ENCODE data around the gene SWAP70. TPM values are rescaled to one million over a fixed set of nuclear protein-coding genes. Genes with fewer than 3 reads are reported as not detected.

Gene SWAP70
- total RNA-seq, 2 donors from 2014 or later = 28.8 to 30.7 TPM

DNA sequence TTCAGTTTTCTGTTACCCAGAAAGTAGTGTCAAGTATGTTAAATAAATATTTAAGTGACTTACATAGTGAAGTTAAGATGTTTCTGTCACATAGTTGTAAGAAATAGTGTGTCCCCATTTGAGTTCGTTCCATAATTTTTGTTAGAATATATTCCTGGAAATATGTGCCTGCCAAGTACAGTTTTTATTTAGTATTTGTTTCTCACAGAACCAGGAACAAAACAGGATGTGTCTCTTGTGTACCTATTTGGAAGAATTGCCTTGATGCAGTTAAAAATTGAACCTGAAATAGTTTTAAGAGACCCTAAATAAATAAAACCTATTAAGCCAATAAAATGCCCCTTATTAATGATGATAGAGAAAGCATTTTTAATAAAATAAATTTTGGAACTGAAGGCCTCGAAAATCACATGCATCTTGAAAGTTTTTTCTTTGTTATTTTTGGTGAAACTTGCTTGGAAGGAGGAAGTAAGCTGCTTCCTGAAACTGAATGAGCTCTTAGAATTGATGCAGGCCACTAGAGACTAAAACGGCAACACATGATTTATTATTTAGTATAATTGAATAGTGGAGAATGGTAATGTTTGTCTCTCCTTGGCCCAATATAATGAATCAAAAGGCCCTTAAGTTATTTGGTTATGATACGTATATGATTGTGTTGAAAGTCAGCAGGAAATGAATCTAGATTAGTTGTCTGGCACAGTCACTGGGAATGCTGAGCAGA, 55.9 kb downstream of the SWAP70 start:
- Mint-ChIP-seq H3K36me3 (ENCODE audit: low read depth) (peaks cover 31% of the 10 kb centered on the region), H3K4me3 (no peak overlapping the region), H3K27me3 (ENCODE audit: insufficient read depth) (no peaks in the 10 kb centered on the region), H3K9me3 (peaks cover 7% of the 10 kb centered on the region), H3K4me1 (no peaks in the 10 kb centered on the region), H3K27ac (no peak overlapping the region)
- H3K9ac ChIP-seq (ENCODE audit: extremely low read depth, low read length, poor library complexity, severe bottlenecking) = no peak overlapping the region
- DNase-seq = no peak
- TF ChIP-seq, protein P1, sequence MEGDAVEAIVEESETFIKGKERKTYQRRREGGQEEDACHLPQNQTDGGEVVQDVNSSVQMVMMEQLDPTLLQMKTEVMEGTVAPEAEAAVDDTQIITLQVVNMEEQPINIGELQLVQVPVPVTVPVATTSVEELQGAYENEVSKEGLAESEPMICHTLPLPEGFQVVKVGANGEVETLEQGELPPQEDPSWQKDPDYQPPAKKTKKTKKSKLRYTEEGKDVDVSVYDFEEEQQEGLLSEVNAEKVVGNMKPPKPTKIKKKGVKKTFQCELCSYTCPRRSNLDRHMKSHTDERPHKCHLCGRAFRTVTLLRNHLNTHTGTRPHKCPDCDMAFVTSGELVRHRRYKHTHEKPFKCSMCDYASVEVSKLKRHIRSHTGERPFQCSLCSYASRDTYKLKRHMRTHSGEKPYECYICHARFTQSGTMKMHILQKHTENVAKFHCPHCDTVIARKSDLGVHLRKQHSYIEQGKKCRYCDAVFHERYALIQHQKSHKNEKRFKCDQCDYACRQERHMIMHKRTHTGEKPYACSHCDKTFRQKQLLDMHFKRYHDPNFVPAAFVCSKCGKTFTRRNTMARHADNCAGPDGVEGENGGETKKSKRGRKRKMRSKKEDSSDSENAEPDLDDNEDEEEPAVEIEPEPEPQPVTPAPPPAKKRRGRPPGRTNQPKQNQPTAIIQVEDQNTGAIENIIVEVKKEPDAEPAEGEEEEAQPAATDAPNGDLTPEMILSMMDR (conservative IDR thresholded peaks at IDR 0.05) = no peak
- no peak overlapping the region for H3K27ac ChIP-seq (ENCODE audit: low read depth, low read length)
- no peak overlapping the region for H3K4me3 ChIP-seq (ENCODE audit: low read length)
- WGBS, 2 experiments (ENCODE audit: insufficient coverage in 1 of 2, insufficient read length in 1 of 2) = 91 to 94% methylated on average over 4 of the region's 4 CpGs
- no peaks in the 10 kb centered on the region for H3K27me3 ChIP-seq (ENCODE audit: control insufficient read depth, insufficient read depth, low read length, poor library complexity, severe bottlenecking)
- no peaks in the 10 kb centered on the region for H3K4me1 ChIP-seq (ENCODE audit: control insufficient read depth, insufficient read depth, low read length)
- peaks cover 5% of the 10 kb centered on the region for H3K9me3 ChIP-seq (ENCODE audit: control insufficient read depth, low read length)
- H3K36me3 ChIP-seq (ENCODE audit: control insufficient read depth, insufficient read depth, low read length) = peaks cover 37% of the 10 kb centered on the region

DNA sequence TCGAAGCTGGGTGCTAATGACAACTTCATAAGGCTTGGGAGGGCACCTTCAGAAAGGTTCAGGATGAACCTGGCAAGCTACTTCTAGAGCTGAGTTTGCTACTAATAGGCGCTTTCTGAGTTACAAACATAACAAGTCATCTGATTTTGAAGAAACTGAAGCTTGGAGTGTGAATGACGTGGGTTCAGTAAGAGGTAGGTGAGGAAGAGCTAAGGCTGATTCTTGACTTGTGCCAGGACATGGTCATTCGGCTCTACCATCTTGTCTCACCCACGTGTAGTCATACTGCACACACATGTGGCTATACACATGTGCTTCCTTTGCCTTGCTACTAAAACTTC, 56.4 kb downstream of the SWAP70 start:
- WGBS, 2 experiments (ENCODE audit: insufficient coverage in 1 of 2, insufficient read length in 1 of 2) = 97 to 100% methylated on average over 2 to 5 of the region's 5 CpGs
- Mint-ChIP-seq H3K36me3 (ENCODE audit: low read depth) (peaks cover 28% of the 10 kb centered on the region), H3K4me1 (no peaks in the 10 kb centered on the region), H3K27me3 (ENCODE audit: insufficient read depth) (no peaks in the 10 kb centered on the region), H3K4me3 (no peak overlapping the region), H3K9me3 (peaks cover 5% of the 10 kb centered on the region), H3K27ac (no peak overlapping the region)
- TF ChIP-seq, protein P1 (conservative IDR thresholded peaks at IDR 0.05) = no peak
- H3K27ac ChIP-seq (ENCODE audit: low read depth, low read length) = no peak overlapping the region
- no peaks in the 10 kb centered on the region for H3K4me1 ChIP-seq (ENCODE audit: control insufficient read depth, insufficient read depth, low read length)
- H3K27me3 ChIP-seq (ENCODE audit: control insufficient read depth, insufficient read depth, low read length, poor library complexity, severe bottlenecking) = no peaks in the 10 kb centered on the region
- H3K9me3 ChIP-seq (ENCODE audit: control insufficient read depth, low read length) = no peaks in the 10 kb centered on the region
- no peak overlapping the region for H3K4me3 ChIP-seq (ENCODE audit: low read length)
- peaks cover 34% of the 10 kb centered on the region for H3K36me3 ChIP-seq (ENCODE audit: control insufficient read depth, insufficient read depth, low read length)
- no peak for DNase-seq
- H3K9ac ChIP-seq (ENCODE audit: extremely low read depth, low read length, poor library complexity, severe bottlenecking) = no peak overlapping the region

DNA sequence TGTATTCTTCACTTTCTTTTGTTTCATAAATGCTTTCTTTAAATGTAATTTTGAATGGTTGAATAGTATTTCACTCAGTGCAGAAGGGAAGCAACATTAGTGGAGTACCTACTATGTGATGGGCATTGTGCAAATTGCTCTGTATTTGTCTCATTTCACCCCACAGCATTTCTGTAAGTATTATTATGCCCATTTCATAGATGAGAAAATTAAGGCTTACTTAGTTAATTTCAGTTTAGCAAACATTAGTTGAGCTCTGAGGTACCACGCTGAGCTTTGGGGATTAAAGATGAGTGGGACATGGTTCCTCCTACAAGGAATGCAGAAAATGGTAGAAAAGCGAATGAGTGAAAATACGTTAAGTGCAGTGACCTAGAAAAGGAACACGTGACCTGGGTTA, 58.1 kb downstream of the SWAP70 start:
- no peaks in the 10 kb centered on the region for H3K4me1 ChIP-seq (ENCODE audit: control insufficient read depth, insufficient read depth, low read length)
- WGBS, 2 experiments (ENCODE audit: insufficient coverage in 1 of 2, insufficient read length in 1 of 2) = 94 to 100% methylated on average over 4 of the region's 4 CpGs
- Mint-ChIP-seq H3K4me1 (no peaks in the 10 kb centered on the region), H3K27ac (no peak overlapping the region), H3K36me3 (ENCODE audit: low read depth) (peaks cover 19% of the 10 kb centered on the region), H3K27me3 (ENCODE audit: insufficient read depth) (no peaks in the 10 kb centered on the region), H3K4me3 (no peak overlapping the region), H3K9me3 (no peaks in the 10 kb centered on the region)
- no peaks in the 10 kb centered on the region for H3K27me3 ChIP-seq (ENCODE audit: control insufficient read depth, insufficient read depth, low read length, poor library complexity, severe bottlenecking)
- no peaks in the 10 kb centered on the region for H3K9me3 ChIP-seq (ENCODE audit: control insufficient read depth, low read length)
- DNase-seq = no peak
- peaks cover 24% of the 10 kb centered on the region for H3K36me3 ChIP-seq (ENCODE audit: control insufficient read depth, insufficient read depth, low read length)
- TF ChIP-seq, protein P1 (conservative IDR thresholded peaks at IDR 0.05) = no peak
- H3K9ac ChIP-seq (ENCODE audit: extremely low read depth, low read length, poor library complexity, severe bottlenecking) = no peak overlapping the region
- H3K4me3 ChIP-seq (ENCODE audit: low read length) = no peak overlapping the region
- H3K27ac ChIP-seq (ENCODE audit: low read depth, low read length) = no peak overlapping the region
